Neural progenitor cell (in vitro differentiated cells): ENCODE measurements around the gene RNGTT. TPM values are rescaled to one million over a fixed set of nuclear protein-coding genes. Genes with fewer than 3 reads are reported as not detected.

Experiments
- DNase-seq: peaks from one replicate; pipeline ENCODE4 v3.0.0-alpha.2; 2016; ENCODE audit warnings: low spot score
- H2AFZ ChIP-seq: fragments of 200-600 bp; sonication (generic); replicated peaks from 2 replicates; pipeline ENCODE4 v1.6.1; 2016; ENCODE audit warnings: antibody characterized with exemption
- H3F3A ChIP-seq: fragments of 200-600 bp; sonication (generic); 2 replicates; pipeline ENCODE4 v1.6.1; 2016; ENCODE audit warnings: antibody characterized with exemption, low read depth
- H3K27ac ChIP-seq: fragments of 200-600 bp; sonication (generic); 2 replicates; pipeline ENCODE4 v1.5.1; 2016; ENCODE audit warnings: mild to moderate bottlenecking
- H3K27me3 ChIP-seq: fragments of 200-600 bp; sonication (generic); 2 replicates; pipeline ENCODE4 v1.6.1; 2016; ENCODE audit warnings: mild to moderate bottlenecking, moderate library complexity
- H3K36me3 ChIP-seq: fragments of 200-600 bp; sonication (generic); 2 replicates; pipeline ENCODE4 v1.5.1; 2016
- H3K4me1 ChIP-seq: fragments of 200-600 bp; sonication (generic); 2 replicates; pipeline ENCODE4 v1.6.1; 2016; ENCODE audit warnings: mixed run types
- H3K4me2 ChIP-seq: fragments of 200-600 bp; sonication (generic); 2 replicates; pipeline ENCODE4 v1.6.1; 2016
- H3K4me3 ChIP-seq: fragments of 200-600 bp; sonication (generic); 2 replicates; pipeline ENCODE4 v1.5.1; 2016
- H3K79me2 ChIP-seq: fragments of 200-600 bp; sonication (generic); 2 replicates; pipeline ENCODE4 v1.6.1; 2016; ENCODE audit warnings: low read depth
- H3K9ac ChIP-seq: fragments of 200-600 bp; sonication (generic); 2 replicates; pipeline ENCODE4 v1.6.1; 2016
- H3K9me3 ChIP-seq: fragments of 200-600 bp; sonication (generic); 2 replicates; pipeline ENCODE4 v1.5.1; 2016; ENCODE audit warnings: low read depth
- H4K20me1 ChIP-seq: fragments of 200-600 bp; sonication (generic); 2 replicates; pipeline ENCODE4 v1.6.1; 2016; ENCODE audit warnings: low read depth
- H3K27ac Mint-ChIP-seq: 3 replicates; pipeline ENCODE4 v1.8.0; 2021; ENCODE audit warnings: mixed read lengths
- H3K27me3 Mint-ChIP-seq: 2 replicates; pipeline ENCODE4 v1.8.0; 2022; ENCODE audit warnings: low read depth, mild to moderate bottlenecking, inconsistent platforms, moderate library complexity, mixed read lengths; ENCODE audit not compliant: insufficient read depth
- H3K36me3 Mint-ChIP-seq: 3 replicates; pipeline ENCODE4 v1.8.0; 2021; ENCODE audit warnings: mixed read lengths
- H3K4me1 Mint-ChIP-seq: 3 replicates; pipeline ENCODE4 v1.8.0; 2021; ENCODE audit warnings: mixed read lengths
- H3K4me3 Mint-ChIP-seq: 3 replicates; pipeline ENCODE4 v1.8.0; 2021; ENCODE audit warnings: mild to moderate bottlenecking, moderate library complexity, mixed read lengths
- H3K9me3 Mint-ChIP-seq: 3 replicates; pipeline ENCODE4 v1.8.0; 2020; ENCODE audit warnings: mixed read lengths
- CTCF ChIP-seq: fragments of 200-600 bp; sonication (generic); IDR thresholded peaks from 2 replicates; pipeline ENCODE4 v1.5.1; 2017; ENCODE audit warnings: antibody characterized with exemption, mild to moderate bottlenecking
- EZH2 ChIP-seq: fragments of 200-600 bp; sonication (generic); IDR thresholded peaks from 2 replicates; pipeline ENCODE4 v1.6.1; 2017; ENCODE audit warnings: antibody characterized with exemption, mild to moderate bottlenecking, moderate library complexity
- EZH2phosphoT487 ChIP-seq: fragments of 200-600 bp; sonication (generic); IDR thresholded peaks from 2 replicates; pipeline ENCODE4 v1.6.1; 2017; ENCODE audit warnings: antibody characterized with exemption
- total RNA-seq: library from RNA; depleted of rRNA; stranded (reverse); fragments of >200 nt; gene quantifications from 2 replicates; pipeline ENCODE4 v1.2.3, GENCODE V29; 2015; ENCODE audit warnings: low replicate concordance

RNGTT gene
- total RNA-seq, 1 donor from 2014 or later = 71.7 TPM

DNA sequence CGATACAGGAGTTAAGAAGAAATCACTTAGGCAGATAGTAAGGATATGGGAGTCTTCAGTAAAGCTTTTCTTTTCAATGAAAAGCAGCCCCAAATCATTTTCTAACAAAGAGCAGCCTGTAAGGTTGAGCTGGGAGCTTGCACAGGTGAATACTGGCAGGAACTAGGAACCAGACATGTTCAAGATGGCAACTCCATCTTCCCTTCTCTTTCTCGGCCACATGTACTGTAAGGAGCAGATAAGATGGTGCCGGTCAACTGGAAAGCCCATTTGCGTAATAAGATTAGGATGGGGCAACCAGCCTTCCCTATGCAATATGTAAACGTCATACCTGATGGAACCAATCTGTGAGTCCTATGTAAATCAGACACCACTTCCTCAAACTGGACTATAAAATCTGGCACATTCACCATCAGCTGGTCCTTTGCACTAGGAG lies 46.2 kb upstream of the RNGTT start:
- Histone ChIP-seq H3K9me3 (no peaks in the 10 kb centered on the region), H3F3A (no peaks in the 10 kb centered on the region), H3K27ac (no peak overlapping the region), H3K4me3 (no peak overlapping the region), H2AFZ (no peak overlapping the region), H4K20me1 (no peaks in the 10 kb centered on the region), H3K36me3 (no peaks in the 10 kb centered on the region), H3K79me2 (no peaks in the 10 kb centered on the region), H3K27me3 (no peaks in the 10 kb centered on the region), H3K4me1 (peaks cover 3% of the 10 kb centered on the region), H3K4me2 (no peak overlapping the region), H3K9ac (no peak overlapping the region)
- TF ChIP-seq EZH2phosphoT487 (no peak), CTCF (no peak), EZH2 (no peak)
- Mint-ChIP-seq H3K9me3 (no peaks in the 10 kb centered on the region), H3K4me1 (no peaks in the 10 kb centered on the region), H3K27me3 (peaks cover 6% of the 10 kb centered on the region), H3K36me3 (no peaks in the 10 kb centered on the region), H3K4me3 (no peak overlapping the region), H3K27ac (no peak overlapping the region)
- no peak for DNase-seq

GRCh38 chr6:89008815-89009374 lies 45.5 kb upstream of the RNGTT start:
- H3K36me3 ChIP-seq = no peaks in the 10 kb centered on the region
- DNase-seq = no peak
- no peaks in the 10 kb centered on the region for H3K27me3 ChIP-seq
- no peak overlapping the region for H3K4me2 ChIP-seq
- no peaks in the 10 kb centered on the region for H3F3A ChIP-seq
- H3K27ac ChIP-seq = no peak overlapping the region
- no peak overlapping the region for H3K4me3 ChIP-seq
- no peak overlapping the region for H3K9ac ChIP-seq
- H3K4me1 ChIP-seq = peaks cover 3% of the 10 kb centered on the region
- no peak overlapping the region for H3K4me3 Mint-ChIP-seq
- no peaks in the 10 kb centered on the region for H3K4me1 Mint-ChIP-seq
- no peak for TF ChIP-seq EZH2phosphoT487
- no peak for TF ChIP-seq EZH2
- no peak for TF ChIP-seq CTCF
- H3K27me3 Mint-ChIP-seq = peaks cover 6% of the 10 kb centered on the region
- H4K20me1 ChIP-seq = no peaks in the 10 kb centered on the region
- H3K9me3 Mint-ChIP-seq = no peaks in the 10 kb centered on the region
- no peaks in the 10 kb centered on the region for H3K79me2 ChIP-seq
- no peak overlapping the region for H2AFZ ChIP-seq
- H3K27ac Mint-ChIP-seq = no peak overlapping the region
- H3K36me3 Mint-ChIP-seq = no peaks in the 10 kb centered on the region
- H3K9me3 ChIP-seq = no peaks in the 10 kb centered on the region

- TF ChIP-seq EZH2phosphoT487 (no peak), CTCF (no peak)
- Histone ChIP-seq H3K9me3 (no peaks in the 10 kb centered on the region), H3K4me1 (peaks cover 3% of the 10 kb centered on the region), H3K9ac (no peak overlapping the region), H3K4me2 (no peak overlapping the region), H3K79me2 (no peaks in the 10 kb centered on the region), H3K4me3 (no peak overlapping the region), H2AFZ (no peak overlapping the region), H3K27me3 (no peaks in the 10 kb centered on the region), H3K36me3 (no peaks in the 10 kb centered on the region), H4K20me1 (no peaks in the 10 kb centered on the region), H3F3A (no peaks in the 10 kb centered on the region), H3K27ac (no peak overlapping the region)
- Mint-ChIP-seq H3K36me3 (no peaks in the 10 kb centered on the region), H3K4me1 (no peaks in the 10 kb centered on the region), H3K27ac (no peak overlapping the region), H3K27me3 (peaks cover 4% of the 10 kb centered on the region), H3K9me3 (no peaks in the 10 kb centered on the region), H3K4me3 (no peak overlapping the region)
- no peak for DNase-seq
Measured at GRCh38 chr6:89008001-89008814, 44.8 kb upstream of the RNGTT start.
